DOHH2 (cell line): ENCODE results near the gene KIAA1328.

Experiments used
- H3F3A ChIP-seq: fragments of 200-600 bp; sonication (generic), shearing (Covaris generic); 2 replicates; pipeline ENCODE4 v1.6.0; 2016; ENCODE audit warnings: antibody characterized with exemption, mild to moderate bottlenecking; ENCODE audit not compliant: control insufficient read depth, insufficient read depth
- H3K27ac ChIP-seq: fragments of 200-600 bp; sonication (generic); 2 replicates; pipeline ENCODE4 v1.5.1; 2014; ENCODE audit warnings: low read depth, mild to moderate bottlenecking, low read length, moderate library complexity
- H3K27me3 ChIP-seq: fragments of 200-600 bp; sonication (generic); 2 replicates; pipeline ENCODE4 v1.6.1; 2014; ENCODE audit warnings: mild to moderate bottlenecking, low read length, mixed read lengths; ENCODE audit not compliant: control insufficient read depth
- H3K36me3 ChIP-seq: fragments of 200-600 bp; sonication (generic); 2 replicates; pipeline ENCODE4 v1.6.1; 2014; ENCODE audit warnings: mild to moderate bottlenecking, low read length, moderate library complexity, mixed read lengths; ENCODE audit not compliant: control insufficient read depth
- H3K4me1 ChIP-seq: fragments of 200-600 bp; sonication (generic); 2 replicates; pipeline ENCODE4 v1.6.1; 2014; ENCODE audit warnings: mild to moderate bottlenecking, low read length, mixed read lengths; ENCODE audit not compliant: control insufficient read depth
- H3K4me2 ChIP-seq: fragments of 200-600 bp; sonication (generic); 2 replicates; pipeline ENCODE4 v1.6.0; 2014; ENCODE audit warnings: mild to moderate bottlenecking, low read length, moderate library complexity
- H3K4me3 ChIP-seq: fragments of 200-600 bp; sonication (generic); 2 replicates; pipeline ENCODE4 v1.5.1; 2014; ENCODE audit warnings: mild to moderate bottlenecking, low read length, mixed read lengths
- H3K79me2 ChIP-seq: fragments of 200-600 bp; sonication (generic); 2 replicates; pipeline ENCODE4 v1.6.1; 2014; ENCODE audit warnings: mild to moderate bottlenecking, low read length, mixed read lengths; ENCODE audit not compliant: control insufficient read depth
- H3K9me2 ChIP-seq: fragments of 200-600 bp; sonication (generic); replicated peaks from 2 replicates; pipeline ENCODE4 v1.6.1; 2014; ENCODE audit warnings: mild to moderate bottlenecking, low read length, mixed read lengths; ENCODE audit not compliant: control insufficient read depth
- H3K9me3 ChIP-seq: fragments of 200-600 bp; sonication (generic); 2 replicates; pipeline ENCODE4 v1.6.1; 2014; ENCODE audit warnings: antibody characterized with exemption, low read length, mixed read lengths; ENCODE audit not compliant: control insufficient read depth, insufficient read depth
- H4K20me1 ChIP-seq: fragments of 200-600 bp; sonication (generic); 2 replicates; pipeline ENCODE4 v1.6.0; 2014; ENCODE audit warnings: low read depth, mild to moderate bottlenecking, antibody characterized with exemption, low read length, moderate library complexity; ENCODE audit not compliant: control insufficient read depth, insufficient read depth
- CTCF ChIP-seq: fragments of 200-600 bp; sonication (generic); IDR thresholded peaks from one replicate; pipeline ENCODE4 v1.5.1; 2014; ENCODE audit warnings: antibody characterized with exemption, mild to moderate bottlenecking, low read depth, low read length; ENCODE audit not compliant: poor library complexity, severe bottlenecking
- EZH2phosphoT487 ChIP-seq: fragments of 200-600 bp; sonication (generic); IDR thresholded peaks from 2 replicates; pipeline ENCODE4 v1.6.1; 2017; ENCODE audit warnings: borderline replicate concordance, mild to moderate bottlenecking, antibody characterized with exemption, low read length, moderate library complexity, mixed read lengths

Gene KIAA1328

GRCh38 chr18:37170984-37171383, 342.1 kb downstream of the KIAA1328 start:
- H3K9me3 ChIP-seq = no peaks in the 10 kb centered on the region
- TF ChIP-seq EZH2phosphoT487 = no peak
- no peaks in the 10 kb centered on the region for H3K4me1 ChIP-seq
- H3K79me2 ChIP-seq = no peaks in the 10 kb centered on the region
- H3K4me2 ChIP-seq = no peak overlapping the region
- H3K9me2 ChIP-seq = no peaks in the 10 kb centered on the region
- H4K20me1 ChIP-seq = no peaks in the 10 kb centered on the region
- no peaks in the 10 kb centered on the region for H3K27me3 ChIP-seq
- no peak overlapping the region for H3K27ac ChIP-seq
- H3F3A ChIP-seq = no peaks in the 10 kb centered on the region
- no peak overlapping the region for H3K4me3 ChIP-seq
- H3K36me3 ChIP-seq = no peaks in the 10 kb centered on the region

DNA sequence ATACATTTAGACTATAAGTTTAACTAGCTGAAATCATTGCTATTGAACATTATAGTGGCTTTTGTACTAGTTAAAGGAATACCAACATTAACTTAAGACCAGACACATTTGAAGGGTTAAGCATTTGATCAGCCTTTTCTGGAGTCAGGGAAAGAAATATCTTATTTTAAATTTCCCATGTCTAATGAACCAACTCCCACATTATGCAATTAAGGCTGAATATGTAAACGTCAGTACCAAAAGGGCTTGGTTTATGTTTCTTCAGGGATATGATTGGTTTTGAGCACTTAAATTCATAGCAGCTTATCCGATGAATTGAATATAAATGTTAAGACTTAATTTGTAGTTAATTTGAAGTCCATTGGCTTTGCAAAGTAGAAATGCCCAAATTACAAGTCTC, 344.5 kb downstream of the KIAA1328 start:
- Histone ChIP-seq H4K20me1 (no peaks in the 10 kb centered on the region), H3K9me3 (no peaks in the 10 kb centered on the region), H3K4me1 (no peaks in the 10 kb centered on the region), H3K27me3 (no peaks in the 10 kb centered on the region), H3K4me2 (no peak overlapping the region), H3K4me3 (no peak overlapping the region), H3K27ac (no peak overlapping the region), H3K79me2 (no peaks in the 10 kb centered on the region), H3K9me2 (no peaks in the 10 kb centered on the region), H3F3A (no peaks in the 10 kb centered on the region), H3K36me3 (no peaks in the 10 kb centered on the region)
- TF ChIP-seq EZH2phosphoT487 (no peak), CTCF (no peak)

GRCh38 chr18:37175727-37176620, 347.0 kb downstream of the KIAA1328 start:
- H3K27me3 ChIP-seq = no peaks in the 10 kb centered on the region
- no peak overlapping the region for H3K4me3 ChIP-seq
- no peak for TF ChIP-seq EZH2phosphoT487
- no peak for TF ChIP-seq CTCF
- no peaks in the 10 kb centered on the region for H3K36me3 ChIP-seq
- H3K9me2 ChIP-seq = no peaks in the 10 kb centered on the region
- no peaks in the 10 kb centered on the region for H3K9me3 ChIP-seq
- H3K4me1 ChIP-seq = no peaks in the 10 kb centered on the region
- no peaks in the 10 kb centered on the region for H3F3A ChIP-seq
- no peaks in the 10 kb centered on the region for H3K79me2 ChIP-seq
- H3K27ac ChIP-seq = no peak overlapping the region
- H4K20me1 ChIP-seq = no peaks in the 10 kb centered on the region
- no peak overlapping the region for H3K4me2 ChIP-seq

DNA sequence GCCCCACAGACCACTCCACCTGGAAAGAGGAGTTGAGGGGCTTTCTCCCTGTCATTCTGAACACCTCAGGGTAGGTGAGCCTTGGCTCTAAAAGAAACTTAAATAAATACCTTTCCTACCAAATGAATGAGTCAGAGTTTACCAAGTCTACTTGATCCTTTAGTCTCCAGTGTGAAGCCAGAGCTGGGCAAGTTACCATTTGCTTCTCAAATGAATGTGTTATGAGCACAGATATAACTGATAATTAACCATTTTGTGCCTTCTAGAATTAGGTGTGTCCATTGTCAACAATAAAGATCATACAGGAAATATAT, 347.7 kb downstream of the KIAA1328 start:
- Histone ChIP-seq H3K27ac (no peak overlapping the region), H3K9me2 (no peaks in the 10 kb centered on the region), H3K9me3 (no peaks in the 10 kb centered on the region), H3K79me2 (no peaks in the 10 kb centered on the region), H3K4me2 (no peak overlapping the region), H3K27me3 (no peaks in the 10 kb centered on the region), H3F3A (no peaks in the 10 kb centered on the region), H4K20me1 (no peaks in the 10 kb centered on the region), H3K4me1 (no peaks in the 10 kb centered on the region), H3K36me3 (no peaks in the 10 kb centered on the region), H3K4me3 (no peak overlapping the region)
- TF ChIP-seq EZH2phosphoT487 = no peak
